CD4-positive, alpha-beta T cell treated with Interleukin-4 for 1 hour (primary cell): Measurements from ENCODE around the gene LRMDA.

Source experiments
- DNase-seq, 2 donors: peaks; one replicate each; pipeline ENCODE4 v3.0.0-alpha.2; 2020 to 2022

LRMDA gene

GRCh38 chr10:76017733-76018433 lies 586.5 kb downstream of the LRMDA start:
- DNase-seq: no peak

GRCh38 chr10:76020630-76021029 lies 589.2 kb downstream of the LRMDA start:
- no peak for DNase-seq

DNA sequence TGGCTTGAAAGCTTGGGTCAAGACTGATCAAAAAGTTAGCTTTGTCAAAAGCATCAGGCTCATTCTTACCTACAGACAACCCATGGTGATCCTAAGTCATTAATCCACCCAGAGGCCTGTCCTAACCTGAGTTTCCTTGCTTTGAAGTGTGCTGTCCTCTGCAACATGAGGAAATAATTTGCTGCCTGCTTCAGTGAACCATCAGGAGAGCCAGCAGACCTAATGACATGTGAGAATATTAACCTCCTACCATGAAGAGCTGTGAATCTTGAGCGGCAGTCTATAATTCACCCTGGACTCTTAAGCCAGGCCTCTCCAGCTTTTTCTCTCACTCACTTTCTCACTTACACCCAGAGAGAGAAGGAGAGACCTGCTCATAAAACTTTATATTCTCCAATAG lies 590.0 kb downstream of the LRMDA start:
- no peak for DNase-seq

GRCh38 chr10:76022366-76022765 lies 590.9 kb downstream of the LRMDA start:
- no peak for DNase-seq

- no peak for DNase-seq
Measured at GRCh38 chr10:76023007-76023406, 591.6 kb downstream of the LRMDA start.

- DNase-seq: no peak
Measured at GRCh38 chr10:76024460-76025123, 593.2 kb downstream of the LRMDA start.

DNA sequence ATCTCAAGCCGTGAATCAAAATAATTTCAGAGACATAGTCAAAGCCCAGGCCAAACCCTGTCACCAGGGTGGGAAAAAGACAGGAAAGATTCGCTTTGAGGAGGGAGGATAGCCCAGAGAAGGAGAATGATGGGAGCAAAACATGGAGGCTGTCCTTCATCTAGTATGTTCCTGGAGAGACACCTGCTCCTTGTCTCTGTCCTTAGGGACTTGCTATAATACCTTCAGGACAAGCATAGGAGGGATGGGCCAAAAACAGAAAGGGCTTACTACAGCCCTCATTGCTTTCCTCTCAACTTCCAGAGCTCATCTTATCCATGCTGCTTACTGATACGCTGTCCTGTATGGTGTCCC lies 593.7 kb downstream of the LRMDA start:
- no peak for DNase-seq

DNA sequence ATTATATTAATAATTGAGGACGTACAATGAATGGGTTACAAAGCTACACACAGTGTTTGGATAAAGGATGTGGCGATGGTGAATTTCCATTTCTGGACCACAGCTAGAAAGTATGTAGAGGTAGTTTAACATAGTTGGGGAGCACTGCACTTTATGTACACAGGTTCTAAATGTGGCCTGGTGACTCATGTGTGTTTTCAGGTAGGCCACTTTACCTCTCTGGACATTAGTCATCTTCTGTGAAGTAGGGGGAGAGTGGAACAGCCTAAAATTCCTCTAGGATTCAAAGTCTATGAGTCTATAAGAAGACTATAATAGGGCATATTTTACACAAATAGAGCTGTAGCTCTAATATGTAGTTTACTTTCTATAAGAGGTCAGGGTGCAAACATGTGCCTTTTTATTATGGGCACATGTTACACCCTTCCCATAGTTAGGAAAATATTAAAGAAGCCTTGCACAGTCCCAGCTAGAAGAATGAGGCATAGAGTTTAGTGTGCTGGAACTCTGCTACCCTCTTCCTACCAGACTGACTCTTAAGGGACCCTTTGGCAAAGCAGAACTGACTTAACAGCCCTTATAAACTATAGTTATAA lies 594.9 kb downstream of the LRMDA start:
- no peak for DNase-seq

DNA sequence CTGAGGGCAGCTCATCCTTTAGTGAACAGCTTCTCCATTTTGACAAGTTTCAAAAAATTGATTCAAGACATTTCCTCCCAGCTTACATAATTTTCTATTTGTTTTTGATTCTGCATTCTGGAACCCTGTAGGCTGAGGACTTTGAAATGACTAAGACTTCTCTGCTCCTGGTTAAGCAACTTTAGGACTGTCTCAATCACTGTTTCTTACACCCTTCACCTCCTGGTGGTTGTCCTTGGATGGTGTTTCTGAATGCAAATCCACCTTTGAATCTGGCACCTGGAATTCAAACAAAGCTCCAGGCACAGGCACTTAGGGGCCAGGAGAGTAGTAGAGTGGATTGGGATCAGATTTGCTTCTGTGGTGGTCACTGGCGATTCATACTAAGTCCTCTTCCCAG lies 595.5 kb downstream of the LRMDA start:
- no peak for DNase-seq

DNA sequence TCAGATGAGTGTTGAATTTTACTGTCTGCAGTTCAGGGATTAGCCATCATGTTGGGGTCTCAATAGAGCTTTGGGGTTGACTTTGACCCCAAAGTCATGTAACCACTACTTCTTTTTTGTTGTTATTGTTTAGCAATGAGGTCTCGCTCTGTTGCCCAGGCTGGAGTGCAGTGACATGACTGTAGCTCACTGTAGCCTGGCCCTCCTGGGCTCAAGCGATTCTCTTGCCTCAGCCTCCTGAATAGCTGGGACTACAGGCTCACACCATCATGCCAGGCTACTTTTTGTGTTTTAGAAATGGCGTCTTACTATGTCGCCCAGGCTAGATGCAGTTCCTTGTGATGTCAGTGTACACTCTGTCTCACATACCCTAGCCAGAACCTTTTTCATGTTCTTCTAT lies 598.4 kb downstream of the LRMDA start:
- DNase-seq: no peak

GRCh38 chr10:76031099-76031498 lies 599.7 kb downstream of the LRMDA start:
- no peak for DNase-seq

- no peak for DNase-seq
Measured at GRCh38 chr10:76031769-76032699, 600.6 kb downstream of the LRMDA start.

GRCh38 chr10:76032700-76033039 lies 601.2 kb downstream of the LRMDA start:
- no peak for DNase-seq

DNA sequence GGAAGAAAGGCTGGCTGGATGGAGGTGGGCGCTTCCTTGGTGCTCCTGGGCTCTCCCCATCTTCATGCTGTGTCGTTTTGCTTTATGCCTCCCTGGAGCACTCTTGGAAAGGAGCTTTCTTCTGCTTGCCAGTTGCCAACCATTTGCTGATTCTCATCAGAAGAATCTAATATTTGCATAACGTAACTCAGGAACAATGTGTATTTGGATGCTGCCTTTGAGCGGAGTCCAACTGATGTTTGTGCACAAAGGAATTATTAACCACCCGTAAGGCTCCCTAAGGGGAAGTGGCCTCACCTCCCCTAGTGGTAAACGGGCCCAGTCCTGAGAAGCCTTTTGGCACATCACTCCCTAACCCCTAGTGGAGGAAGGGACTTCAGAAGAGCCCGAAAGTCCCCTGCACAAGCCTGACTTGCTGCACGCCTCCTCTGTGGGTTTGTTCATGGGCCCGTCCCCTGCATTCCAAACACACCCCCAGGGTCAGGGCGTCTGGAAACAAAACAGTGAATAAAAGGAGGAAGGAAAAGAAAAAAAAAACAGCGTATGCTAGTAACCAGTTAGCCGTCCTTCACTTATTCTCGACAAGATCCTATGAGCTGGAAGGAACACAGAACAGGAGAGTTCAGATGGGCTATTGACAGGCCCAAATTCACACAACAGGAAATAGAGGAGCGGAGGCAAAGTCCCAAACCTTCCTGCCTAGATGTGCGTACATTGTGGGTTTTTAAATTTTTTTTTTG lies 602.2 kb downstream of the LRMDA start:
- DNase-seq: no peak

- no peak for DNase-seq
Measured at GRCh38 chr10:76034353-76035205, 603.2 kb downstream of the LRMDA start.

DNA sequence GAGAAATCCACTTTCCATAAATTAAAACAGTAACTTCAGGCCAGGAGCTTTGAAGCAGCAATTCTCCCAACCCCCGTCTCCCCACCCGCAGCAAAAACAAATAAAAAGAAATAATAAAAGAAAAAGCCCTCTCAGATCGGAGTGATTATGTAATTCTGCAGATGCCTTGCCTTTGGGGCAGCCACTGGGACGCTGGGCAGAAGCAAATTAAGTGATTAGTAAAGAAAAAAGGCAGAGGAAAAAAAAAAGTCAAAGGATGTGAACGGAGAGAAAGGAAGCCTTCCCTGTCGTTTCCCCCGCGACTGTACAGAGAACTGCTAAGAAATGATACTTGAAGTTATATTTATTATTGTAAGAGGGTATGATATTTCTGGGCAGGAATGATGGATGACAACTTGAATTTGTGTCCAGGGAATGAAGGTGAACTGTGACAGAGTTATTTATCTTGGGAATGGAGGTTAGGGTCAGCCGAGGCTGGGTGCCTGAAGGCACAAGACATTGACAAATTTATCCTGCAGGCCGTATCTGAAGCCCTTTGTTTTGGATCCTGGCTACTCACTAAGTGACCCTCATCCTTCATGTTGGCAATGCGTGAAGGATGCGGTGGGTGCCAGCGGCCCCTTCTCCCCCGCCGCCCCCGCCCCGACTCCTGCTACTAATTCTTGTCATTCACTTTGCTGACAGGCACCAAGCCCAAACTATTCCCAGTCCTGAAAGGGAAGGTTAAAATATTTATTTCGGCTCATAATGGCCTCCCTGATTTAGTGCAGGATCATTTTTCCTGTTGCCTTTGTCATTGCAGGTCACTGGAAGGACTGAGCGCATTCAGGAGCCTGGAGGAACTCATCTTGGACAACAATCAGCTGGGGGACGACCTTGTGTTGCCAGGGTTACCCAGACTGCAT lies 604.0 kb downstream of the LRMDA start:
- no peak for DNase-seq

DNA sequence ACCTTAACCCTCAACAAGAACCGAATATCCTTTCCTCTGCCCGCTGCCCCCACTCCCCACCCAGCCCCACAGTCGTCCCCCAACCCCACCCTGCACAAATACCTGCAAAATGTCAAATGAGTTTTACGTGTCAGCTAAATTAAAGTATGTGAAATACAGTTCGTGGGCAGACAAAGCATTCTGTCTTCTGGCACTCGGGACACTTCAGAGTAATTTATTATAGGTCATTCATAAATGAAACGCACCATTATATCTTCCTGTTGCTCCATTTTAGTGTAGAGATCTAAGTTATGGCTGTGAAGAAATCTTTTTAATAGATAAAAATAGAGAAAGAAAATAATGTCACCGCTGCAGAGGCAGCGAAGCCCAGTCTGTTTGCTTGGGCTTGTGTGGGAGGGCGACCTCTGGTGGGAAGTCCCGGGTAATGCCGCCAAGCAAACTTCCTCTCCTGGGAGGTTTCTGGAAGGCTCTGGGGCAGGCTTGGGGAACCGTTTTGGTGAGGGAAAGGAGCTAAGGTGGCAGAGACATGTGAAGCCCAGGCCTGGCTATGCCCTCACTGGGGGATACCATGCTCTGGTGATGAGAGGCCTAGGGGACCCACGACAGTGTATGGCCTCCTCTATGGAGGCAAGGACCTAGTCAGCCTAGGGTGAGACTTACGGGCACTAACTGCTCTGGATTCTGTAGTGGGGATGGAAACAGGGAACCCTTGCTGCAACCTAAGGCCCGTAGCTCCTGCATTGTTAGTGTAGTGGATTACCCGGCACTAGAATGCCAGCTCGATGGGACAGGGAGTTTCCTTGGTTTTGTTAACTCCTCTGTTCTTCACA lies 604.9 kb downstream of the LRMDA start:
- peak; percentile 28 to 54 for DNase-seq

- no peak for DNase-seq
Measured at GRCh38 chr10:76036962-76037361, 605.5 kb downstream of the LRMDA start.

DNA sequence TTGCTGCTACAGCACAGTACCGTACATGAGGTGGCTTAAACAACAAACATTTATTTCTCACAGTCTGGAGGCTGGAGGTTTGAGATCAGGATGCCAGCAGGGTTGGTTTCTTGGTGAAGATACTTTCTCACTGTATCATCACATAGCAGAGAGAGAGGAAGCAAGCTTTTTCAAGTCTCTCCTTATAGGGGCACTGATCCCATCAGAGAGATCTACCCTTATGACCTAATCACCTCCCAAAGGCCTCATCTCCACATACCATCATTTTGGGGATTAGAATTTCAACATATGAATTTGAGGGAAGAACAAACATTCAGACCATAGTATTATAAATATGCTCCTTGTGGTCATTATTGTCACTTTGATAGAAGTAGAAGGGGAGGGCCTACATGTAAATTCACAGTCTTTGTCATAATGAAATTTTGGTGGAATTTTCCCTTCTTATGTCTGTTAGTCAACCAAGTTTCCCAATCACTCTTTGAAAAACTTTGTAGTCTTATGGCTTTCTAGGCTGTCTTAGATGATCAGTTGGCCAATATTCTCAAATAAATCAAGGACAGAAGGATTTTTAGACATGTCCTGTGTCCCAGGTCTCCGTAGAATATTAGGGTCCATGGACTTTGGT lies 606.2 kb downstream of the LRMDA start:
- DNase-seq: no peak
